Activated naive CD8-positive, alpha-beta T cell treated with anti-CD3 and anti-CD28 coated beads, Interleukin-2, amount 10 ng/mL, durations not matched to agents 7 days and 5 days (primary cell): ENCODE measurements around the gene ZMYND8. TPM values are rescaled to one million over a fixed set of nuclear protein-coding genes. Genes with fewer than 3 reads are reported as not detected.
"Not testable (repeated sequence)": the region's sequence is repeated elsewhere in the genome, so short reads cannot be mapped to it uniquely, and the experiment has no call there.

ENCODE experiments used
- ATAC-seq: fragments of 150-1000 bp; cut with Tn5 transposase; one replicate; pipeline ENCODE4 v1.10.0; 2021; ENCODE audit warnings: low read depth, moderate library complexity
- POLR2A ChIA-PET: fragments of 350-600 bp; sonication (Branson Sonifier 250); formaldehyde crosslinking; loops from one replicate; lab custom pipeline; 2021; ENCODE audit warnings: antibody characterized with exemption; lab: Charles Lee
- DNase-seq: peaks from one replicate; pipeline ENCODE4 v3.0.0; 2021
- H3K27ac Mint-ChIP-seq: one replicate; pipeline ENCODE4 v1.8.0; 2022; ENCODE audit warnings: mild to moderate bottlenecking, mixed read lengths
- H3K27me3 Mint-ChIP-seq: one replicate; pipeline ENCODE4 v1.8.0; 2022; ENCODE audit warnings: mild to moderate bottlenecking, moderate library complexity, mixed read lengths
- H3K36me3 Mint-ChIP-seq: one replicate; pipeline ENCODE4 v1.8.0; 2021; ENCODE audit warnings: mild to moderate bottlenecking, mixed read lengths
- H3K4me1 Mint-ChIP-seq: one replicate; pipeline ENCODE4 v1.8.0; 2021; ENCODE audit warnings: mixed read lengths
- H3K4me3 Mint-ChIP-seq: one replicate; pipeline ENCODE4 v1.8.0; 2022; ENCODE audit warnings: mild to moderate bottlenecking, moderate library complexity, mixed read lengths
- H3K9me3 Mint-ChIP-seq: one replicate; pipeline ENCODE4 v1.8.0; 2021; ENCODE audit warnings: mixed read lengths
- microRNA-seq: library from miRNA; unstranded; fragments of <30 nt; microRNA quantifications from one replicate; pipeline ENCODE4 v1.2.0, GENCODE V29; 2022
- total RNA-seq, 2 experiments: library from RNA; stranded (reverse); gene quantifications; one replicate each; pipeline ENCODE4 v1.2.3, GENCODE V29; 2021

Gene ZMYND8
- total RNA-seq, 2 experiments from 2014 or later: 51.0 to 51.5 TPM

DNA sequence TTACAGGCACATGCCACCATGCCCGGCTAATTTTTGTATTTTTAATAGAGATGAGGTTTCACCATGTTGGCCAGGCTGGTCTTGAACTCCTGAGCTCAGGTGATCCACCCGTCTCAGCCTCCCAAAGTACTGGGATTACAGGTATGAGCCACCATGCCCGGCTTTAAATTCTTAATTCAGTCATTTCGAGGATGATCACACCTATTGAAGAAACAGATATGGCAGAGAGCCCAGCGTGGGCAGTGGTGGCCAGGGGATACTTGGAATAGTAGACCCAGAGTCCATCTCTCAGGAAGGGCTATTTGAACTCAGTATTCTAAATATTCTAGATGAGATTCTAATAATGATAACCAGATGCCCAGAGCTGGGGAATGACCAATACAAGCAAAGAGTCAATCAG, 180.3 kb downstream of the ZMYND8 start:
- POLR2A ChIA-PET, H3K27ac Mint-ChIP-seq, H3K4me1 Mint-ChIP-seq, H3K36me3 Mint-ChIP-seq, H3K27me3 Mint-ChIP-seq, H3K4me3 Mint-ChIP-seq, DNase-seq, H3K9me3 Mint-ChIP-seq, ATAC-seq: not testable (repeated sequence)

DNA sequence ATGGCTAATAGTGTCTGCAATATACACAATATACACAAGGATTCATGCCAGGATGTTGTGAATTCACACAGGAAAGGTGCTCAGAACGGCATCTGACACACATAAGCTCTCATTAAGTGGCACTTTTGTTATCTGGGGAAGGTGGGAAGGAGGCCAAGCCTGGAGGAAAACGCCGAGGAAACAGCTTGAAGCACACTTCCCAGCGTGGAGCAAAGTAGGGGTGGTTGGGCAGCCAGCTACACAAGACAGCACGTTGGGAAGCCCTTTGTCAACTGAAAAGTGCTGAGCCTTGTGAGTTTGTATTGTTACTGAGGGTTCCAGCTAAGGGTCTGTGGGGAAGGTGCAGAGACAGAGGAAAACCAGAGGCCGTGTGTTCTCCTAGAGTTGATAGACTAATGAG, 181.0 kb downstream of the ZMYND8 start:
- Mint-ChIP-seq H3K4me3 (no peak overlapping the region), H3K4me1 (no peaks in the 10 kb centered on the region), H3K27me3 (peaks cover 7% of the 10 kb centered on the region), H3K27ac (no peak overlapping the region), H3K36me3 (no peaks in the 10 kb centered on the region), H3K9me3 (no peaks in the 10 kb centered on the region)
- POLR2A ChIA-PET: no interaction called here
- DNase-seq (no peak), ATAC-seq (no peak)

DNA sequence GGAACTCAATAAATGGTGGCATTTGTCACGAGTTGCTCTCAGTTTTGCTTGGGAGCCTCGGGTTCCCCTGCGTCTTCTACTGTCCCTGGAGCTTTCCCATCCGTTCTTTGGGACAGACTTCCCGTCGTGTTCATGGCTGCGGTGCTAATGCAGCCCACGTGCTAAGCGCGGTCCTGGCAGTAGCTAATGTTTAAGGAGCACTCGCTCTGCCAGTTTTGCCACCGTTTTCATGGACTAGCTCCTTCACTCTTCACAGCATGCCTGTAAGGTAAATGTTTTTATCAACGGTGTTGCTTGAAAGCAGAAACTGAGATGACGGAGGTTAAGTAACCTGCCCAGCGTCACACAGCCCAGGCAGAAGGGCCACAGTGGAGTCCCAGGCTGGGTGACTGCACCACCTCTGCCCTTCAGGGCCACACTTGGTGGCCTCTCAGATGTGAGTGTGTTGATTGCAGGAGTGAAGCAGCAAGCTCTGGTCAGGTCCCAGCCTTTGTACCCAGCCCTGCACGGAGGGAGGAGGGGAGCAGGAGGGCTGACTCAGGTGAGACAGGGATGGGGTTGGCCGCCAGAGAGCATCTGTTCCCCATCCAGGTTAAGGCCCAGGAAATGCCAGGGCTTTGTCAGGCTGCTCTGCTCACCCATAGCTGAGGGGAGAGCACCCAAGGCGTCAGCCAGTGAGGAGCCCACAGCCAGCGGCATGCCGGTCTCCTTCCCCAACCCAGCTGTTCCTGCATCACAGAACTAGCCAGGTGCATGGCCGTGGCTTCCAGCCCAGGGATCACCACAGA, 181.8 kb downstream of the ZMYND8 start:
- no peak overlapping the region for H3K27ac Mint-ChIP-seq
- H3K4me1 Mint-ChIP-seq: no peaks in the 10 kb centered on the region
- ATAC-seq: no peak
- POLR2A ChIA-PET: no interaction called here
- DNase-seq: no peak
- H3K4me3 Mint-ChIP-seq: no peak overlapping the region
- H3K27me3 Mint-ChIP-seq: peaks cover 7% of the 10 kb centered on the region
- no peaks in the 10 kb centered on the region for H3K9me3 Mint-ChIP-seq
- no peaks in the 10 kb centered on the region for H3K36me3 Mint-ChIP-seq

DNA sequence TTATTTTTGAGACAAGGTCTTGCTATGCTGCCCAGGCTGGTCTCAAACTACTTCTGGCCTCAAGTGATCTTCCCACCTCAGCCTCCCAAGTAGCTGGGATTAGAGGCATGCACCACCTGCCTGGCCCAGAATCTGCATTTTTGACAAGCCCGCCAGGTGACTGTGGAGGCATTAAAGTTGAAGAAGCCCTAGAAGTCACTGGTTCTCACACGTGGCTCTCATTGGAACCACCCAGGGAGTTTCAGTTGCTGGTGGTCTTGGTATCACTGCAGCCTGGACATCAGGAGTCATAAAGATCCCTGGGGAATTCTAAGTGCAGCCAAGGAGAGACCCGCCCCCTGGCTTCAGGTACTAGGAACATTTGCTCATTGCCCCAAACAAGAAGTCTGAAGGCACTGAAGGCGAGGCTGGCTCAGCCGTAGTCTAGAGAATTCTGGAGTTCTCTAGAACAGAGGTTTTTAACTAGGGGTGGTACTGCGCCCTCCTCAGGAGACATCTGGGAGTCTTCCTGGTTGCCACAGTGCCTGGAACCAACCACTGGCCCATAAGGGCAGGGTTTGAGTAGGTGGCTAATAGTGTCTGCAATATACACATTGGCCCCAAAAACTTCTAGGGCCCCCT, 182.8 kb downstream of the ZMYND8 start:
- H3K4me3 Mint-ChIP-seq: no peak overlapping the region
- H3K9me3 Mint-ChIP-seq: no peaks in the 10 kb centered on the region
- no peak overlapping the region for H3K27ac Mint-ChIP-seq
- H3K4me1 Mint-ChIP-seq: no peaks in the 10 kb centered on the region
- no peaks in the 10 kb centered on the region for H3K36me3 Mint-ChIP-seq
- ATAC-seq: no peak
- POLR2A ChIA-PET: no interaction called here
- no peak for DNase-seq
- H3K27me3 Mint-ChIP-seq: peaks cover 11% of the 10 kb centered on the region

DNA sequence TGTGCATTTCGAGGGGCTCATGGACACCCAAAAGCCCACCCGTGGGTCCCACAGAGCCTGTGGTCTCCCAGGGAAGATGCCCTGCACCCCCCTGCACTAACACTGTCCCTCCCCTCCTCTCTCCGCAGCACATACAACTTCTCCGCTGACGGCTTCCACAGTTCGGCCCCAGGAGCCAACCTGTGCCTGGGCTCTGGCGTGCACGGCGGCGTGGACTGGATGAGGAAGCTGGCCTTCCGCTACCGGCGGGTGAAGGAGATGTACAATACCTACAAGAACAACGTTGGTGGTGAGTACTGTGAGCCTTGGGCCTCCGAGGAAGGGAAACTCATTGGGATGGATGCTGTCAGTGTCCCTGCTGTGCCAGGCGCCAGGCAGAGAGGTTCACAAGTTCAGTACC, 183.9 kb downstream of the ZMYND8 start:
- POLR2A ChIA-PET: no interaction called here
- Mint-ChIP-seq H3K36me3 (no peaks in the 10 kb centered on the region), H3K4me3 (no peak overlapping the region), H3K9me3 (no peaks in the 10 kb centered on the region), H3K27ac (no peak overlapping the region), H3K4me1 (no peaks in the 10 kb centered on the region), H3K27me3 (peaks cover 11% of the 10 kb centered on the region)
- no peak for DNase-seq
- ATAC-seq: no peak

DNA sequence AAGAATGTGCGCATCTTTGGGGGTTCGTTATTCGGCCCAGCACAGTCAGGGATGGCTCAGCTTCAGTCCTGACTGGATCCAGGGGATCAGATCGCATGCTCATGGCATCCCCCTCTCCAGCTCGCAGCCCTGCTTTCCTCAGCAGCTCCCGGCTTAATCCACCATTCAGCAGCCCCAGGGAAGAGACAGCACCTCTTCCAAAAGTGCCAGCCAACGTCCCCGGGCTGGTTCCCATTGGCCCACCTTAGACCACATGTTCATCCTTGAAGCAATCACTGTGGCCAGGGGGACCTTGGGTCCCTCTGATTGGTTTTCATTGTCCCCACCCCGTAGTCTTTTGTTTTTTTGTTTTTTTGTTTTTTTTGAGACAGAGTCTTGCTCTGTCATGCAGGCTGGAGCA, 188.7 kb downstream of the ZMYND8 start:
- Mint-ChIP-seq H3K36me3 (no peaks in the 10 kb centered on the region), H3K4me3 (no peak overlapping the region), H3K9me3 (no peaks in the 10 kb centered on the region), H3K27ac (no peak overlapping the region), H3K4me1 (no peaks in the 10 kb centered on the region), H3K27me3 (peaks cover 4% of the 10 kb centered on the region)
- POLR2A ChIA-PET: no interaction called here
- no peak for DNase-seq
- no peak for ATAC-seq

DNA sequence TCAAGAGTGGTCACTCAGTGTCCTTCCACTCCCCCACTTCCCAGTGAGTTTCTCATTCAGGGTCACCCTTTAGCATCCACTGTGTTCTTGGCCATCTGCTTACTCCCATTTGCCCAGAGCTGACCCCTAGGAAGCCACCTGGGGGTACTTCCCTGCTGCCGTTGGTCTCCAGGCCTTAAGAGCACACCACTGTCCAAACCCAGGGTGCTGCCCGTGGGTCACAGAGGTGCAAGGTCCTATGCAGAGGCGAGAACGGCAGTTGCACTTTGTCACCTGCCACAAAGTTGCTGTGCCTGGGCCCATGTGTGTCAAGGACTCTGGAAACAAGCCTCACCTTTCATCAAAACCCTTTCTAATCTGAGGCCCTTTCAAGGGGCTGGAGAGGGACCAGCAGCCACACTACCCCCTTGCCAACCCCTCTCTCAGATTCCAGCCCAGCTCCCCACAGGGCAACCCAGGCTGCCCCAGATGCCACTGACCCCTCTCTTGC, 191.1 kb downstream of the ZMYND8 start:
- POLR2A ChIA-PET: no interaction called here
- Mint-ChIP-seq H3K9me3 (no peaks in the 10 kb centered on the region), H3K4me3 (no peak overlapping the region), H3K27me3 (peaks cover 4% of the 10 kb centered on the region), H3K4me1 (no peaks in the 10 kb centered on the region), H3K36me3 (no peaks in the 10 kb centered on the region), H3K27ac (no peak overlapping the region)
- no peak for ATAC-seq
- no peak for DNase-seq

DNA sequence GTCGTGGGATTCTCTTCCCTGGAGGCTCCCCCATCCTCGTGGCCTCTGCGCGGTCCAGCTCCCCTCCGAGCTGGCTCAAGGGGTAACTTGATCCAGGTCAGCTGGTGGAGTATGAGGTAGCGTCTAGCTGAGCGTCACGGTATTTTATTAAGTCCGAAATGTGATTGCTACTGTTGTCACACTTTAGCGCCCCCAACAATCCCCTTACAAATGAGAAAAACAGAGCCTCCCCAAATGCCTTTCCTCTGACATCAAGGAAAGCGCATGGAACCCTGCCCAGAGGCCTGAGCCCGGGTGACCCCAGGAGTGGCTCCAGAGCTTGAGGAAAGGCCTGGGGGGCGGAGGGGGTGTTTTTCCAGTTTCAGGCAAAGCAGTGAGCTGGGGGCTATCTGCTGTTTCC, 192.4 kb downstream of the ZMYND8 start:
- Mint-ChIP-seq H3K4me3 (no peak overlapping the region), H3K9me3 (no peaks in the 10 kb centered on the region), H3K27ac (no peak overlapping the region), H3K27me3 (peaks cover 9% of the 10 kb centered on the region), H3K36me3 (no peaks in the 10 kb centered on the region), H3K4me1 (no peaks in the 10 kb centered on the region)
- no peak for DNase-seq
- POLR2A ChIA-PET: interaction anchor here (0.7 kb wide), 1 partner anchor 17 kb away, joined by 4 read pairs; no protein-coding TSS in a partner anchor
- no peak for ATAC-seq

DNA sequence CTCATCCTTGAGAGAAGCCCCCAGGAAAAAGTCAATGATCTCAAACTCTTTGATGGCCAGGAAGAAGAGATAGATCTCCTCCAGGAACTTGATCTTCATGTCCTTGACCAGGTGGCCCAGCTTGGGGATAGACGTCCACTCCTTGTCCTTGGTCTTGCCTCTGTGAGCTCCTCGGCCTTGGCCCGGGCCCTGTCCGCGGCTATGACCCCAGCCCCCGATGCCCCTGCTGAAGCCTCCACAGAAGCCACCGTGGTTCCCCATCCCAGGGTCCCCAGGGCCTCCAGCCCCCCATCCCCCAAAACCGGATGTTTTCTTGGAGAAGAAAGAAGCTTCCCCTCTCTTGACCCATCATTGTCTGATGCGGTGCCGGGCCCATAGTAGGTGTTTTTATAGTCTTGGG, 195.1 kb downstream of the ZMYND8 start:
- DNase-seq: no peak
- H3K9me3 Mint-ChIP-seq: no peaks in the 10 kb centered on the region

DNA sequence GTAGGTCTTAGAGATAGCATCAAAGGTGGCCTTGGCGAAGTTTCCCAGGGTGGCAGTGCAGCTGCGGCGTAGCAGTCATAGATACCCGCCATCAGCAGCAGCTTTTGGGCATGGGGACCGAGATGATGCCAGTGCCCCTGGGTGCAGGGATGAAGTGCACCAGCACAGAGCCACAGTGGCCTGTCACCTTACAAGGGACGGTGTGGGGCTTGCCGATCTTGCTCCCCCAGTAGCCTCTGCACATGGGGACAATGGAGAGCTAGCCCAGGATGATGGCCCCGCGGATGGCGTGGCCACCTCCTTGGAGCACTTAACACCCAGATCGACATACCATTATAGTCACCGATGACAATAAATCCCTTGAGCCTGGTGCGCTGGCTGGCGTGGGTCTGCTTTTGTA, 195.5 kb downstream of the ZMYND8 start:
- Mint-ChIP-seq H3K4me1 (no peaks in the 10 kb centered on the region), H3K36me3 (no peaks in the 10 kb centered on the region), H3K9me3 (no peaks in the 10 kb centered on the region), H3K4me3 (no peak overlapping the region), H3K27ac (no peak overlapping the region), H3K27me3 (peaks cover 8% of the 10 kb centered on the region)
- POLR2A ChIA-PET: no interaction called here
- DNase-seq: no peak
- no peak for ATAC-seq

More for the DNA sequence above, 195.1 kb downstream of the ZMYND8 start:
- no peaks in the 10 kb centered on the region for H3K4me1 Mint-ChIP-seq
- no peak overlapping the region for H3K4me3 Mint-ChIP-seq
- no peaks in the 10 kb centered on the region for H3K36me3 Mint-ChIP-seq
- POLR2A ChIA-PET: no interaction called here
- ATAC-seq: no peak
- peaks cover 8% of the 10 kb centered on the region for H3K27me3 Mint-ChIP-seq
- no peak overlapping the region for H3K27ac Mint-ChIP-seq

DNA sequence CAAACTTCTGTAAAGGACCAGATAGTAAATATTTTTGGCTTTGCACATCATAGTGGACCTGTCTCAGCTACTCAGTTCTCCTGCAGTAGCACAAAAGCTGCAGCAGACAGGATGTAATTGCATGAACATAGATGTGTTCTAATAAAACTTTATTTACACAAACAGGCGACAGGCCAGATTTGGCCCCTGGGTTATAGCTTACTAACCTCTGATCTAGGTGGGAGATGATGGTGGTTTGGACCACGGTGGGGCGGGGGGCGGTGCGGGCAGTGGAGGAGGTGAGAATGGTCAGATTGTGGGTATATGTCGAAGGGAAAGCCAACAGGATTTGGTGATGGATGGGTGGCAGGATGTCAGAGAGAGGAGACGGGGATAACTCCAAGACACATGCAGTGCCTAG, 196.3 kb downstream of the ZMYND8 start:
- POLR2A ChIA-PET: no interaction called here
- H3K27me3 Mint-ChIP-seq: peaks cover 8% of the 10 kb centered on the region
- ATAC-seq: no peak
- H3K36me3 Mint-ChIP-seq: no peaks in the 10 kb centered on the region
- no peaks in the 10 kb centered on the region for H3K9me3 Mint-ChIP-seq
- DNase-seq: no peak
- H3K27ac Mint-ChIP-seq: no peak overlapping the region
- no peaks in the 10 kb centered on the region for H3K4me1 Mint-ChIP-seq
- no peak overlapping the region for H3K4me3 Mint-ChIP-seq

Small RNA genes within 50 kb of the gene (microRNA-seq; reads per million reads assigned to microRNA genes)
- gene MIR3616: not detected

Other genes with a start within 250 kb of the ZMYND8 start
- gene NCOA3, start 145.2 kb upstream of the ZMYND8 start, total RNA-seq: 10 to 100 TPM; 71.3 to 74.2 TPM